ENCODE data around the gene NTN3. TPM values are rescaled to one million over a fixed set of nuclear protein-coding genes. Genes with fewer than 3 reads are reported as not detected.

Gene NTN3
- total RNA-seq, 2 donors from 2014 or later = 1.4 TPM; not detected in 1

GRCh38 chr16:2511128-2511800, 40.2 kb downstream of the NTN3 start:
- Histone ChIP-seq H3K9me3 (no peaks in the 10 kb centered on the region), H3K36me3 (no peaks in the 10 kb centered on the region), H3K4me1 (replicated peaks) (peaks cover 9% of the 10 kb centered on the region), H3K4me3 (no peak overlapping the region), H3K27me3 (replicated peaks; ENCODE audit: insufficient read depth) (no peaks in the 10 kb centered on the region), H3K27ac (no peak overlapping the region)
- intact Hi-C loops (cut with DNase I) = no loop called here
- WGBS = 38% methylated on average over 23 of the region's 24 CpGs
- DNase-seq (ENCODE audit: low spot score) = no peak
- no peak for TF ChIP-seq POLR2A (IDR thresholded peaks at IDR 0.05)
- no peak for TF ChIP-seq POLR2AphosphoS5 (IDR thresholded peaks at IDR 0.05)
- TF ChIP-seq, protein P1, sequence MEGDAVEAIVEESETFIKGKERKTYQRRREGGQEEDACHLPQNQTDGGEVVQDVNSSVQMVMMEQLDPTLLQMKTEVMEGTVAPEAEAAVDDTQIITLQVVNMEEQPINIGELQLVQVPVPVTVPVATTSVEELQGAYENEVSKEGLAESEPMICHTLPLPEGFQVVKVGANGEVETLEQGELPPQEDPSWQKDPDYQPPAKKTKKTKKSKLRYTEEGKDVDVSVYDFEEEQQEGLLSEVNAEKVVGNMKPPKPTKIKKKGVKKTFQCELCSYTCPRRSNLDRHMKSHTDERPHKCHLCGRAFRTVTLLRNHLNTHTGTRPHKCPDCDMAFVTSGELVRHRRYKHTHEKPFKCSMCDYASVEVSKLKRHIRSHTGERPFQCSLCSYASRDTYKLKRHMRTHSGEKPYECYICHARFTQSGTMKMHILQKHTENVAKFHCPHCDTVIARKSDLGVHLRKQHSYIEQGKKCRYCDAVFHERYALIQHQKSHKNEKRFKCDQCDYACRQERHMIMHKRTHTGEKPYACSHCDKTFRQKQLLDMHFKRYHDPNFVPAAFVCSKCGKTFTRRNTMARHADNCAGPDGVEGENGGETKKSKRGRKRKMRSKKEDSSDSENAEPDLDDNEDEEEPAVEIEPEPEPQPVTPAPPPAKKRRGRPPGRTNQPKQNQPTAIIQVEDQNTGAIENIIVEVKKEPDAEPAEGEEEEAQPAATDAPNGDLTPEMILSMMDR (IDR thresholded peaks at IDR 0.05) = no peak

GRCh38 chr16:2511996-2512734, 41.1 kb downstream of the NTN3 start:
- Histone ChIP-seq H3K27me3 (replicated peaks; ENCODE audit: insufficient read depth) (no peaks in the 10 kb centered on the region), H3K9me3 (no peaks in the 10 kb centered on the region), H3K4me3 (no peak overlapping the region), H3K27ac (peak overlapping the region in 1 of 2 donors; percentile 98), H3K36me3 (no peaks in the 10 kb centered on the region), H3K4me1 (replicated peaks) (peaks cover 18% of the 10 kb centered on the region)
- TF ChIP-seq, protein P1 (IDR thresholded peaks at IDR 0.05) = no peak
- no peak for DNase-seq (ENCODE audit: low spot score)
- 88% methylated on average over 17 of the region's 17 CpGs for WGBS
- intact Hi-C loops (cut with DNase I) = no loop called here

GRCh38 chr16:2512735-2513404, 41.8 kb downstream of the NTN3 start:
- WGBS = 40% methylated on average over 15 of the region's 15 CpGs
- Histone ChIP-seq H3K27ac (peak overlapping the region; percentile 98), H3K36me3 (no peaks in the 10 kb centered on the region), H3K27me3 (replicated peaks; ENCODE audit: insufficient read depth) (no peaks in the 10 kb centered on the region), H3K9me3 (no peaks in the 10 kb centered on the region), H3K4me3 (peak overlapping the region; percentile 100), H3K4me1 (replicated peaks) (peaks cover 20% of the 10 kb centered on the region)
- TF ChIP-seq POLR2AphosphoS5 (IDR thresholded peaks at IDR 0.05) = no peak
- TF ChIP-seq, protein P1 (IDR thresholded peaks at IDR 0.05) = no peak
- TF ChIP-seq POLR2A (IDR thresholded peaks at IDR 0.05) = no peak
- intact Hi-C loops (cut with DNase I) = no loop called here
- DNase-seq (ENCODE audit: low spot score) = no peak

- H3K9me3 ChIP-seq = no peaks in the 10 kb centered on the region
- TF ChIP-seq, protein P1 (IDR thresholded peaks at IDR 0.05) = no peak
- peak; percentile 70 for TF ChIP-seq POLR2AphosphoS5 (IDR thresholded peaks at IDR 0.05)
- TF ChIP-seq POLR2A (IDR thresholded peaks at IDR 0.05) = peak; percentile 88
- 2% methylated on average over 76 of the region's 122 CpGs for WGBS
- peak; percentile 92 for DNase-seq (ENCODE audit: low spot score)
- H3K27ac ChIP-seq = peak within 1 kb of the TSS; percentile 98
- intact Hi-C loops (cut with DNase I) = loop anchor here (2.0 kb wide), 1 partner anchor 21 kb away; no protein-coding TSS in a partner anchor
- peak within 1 kb of the TSS; percentile 100 for H3K4me3 ChIP-seq
- H3K4me1 ChIP-seq (replicated peaks) = peaks cover 22% of the 10 kb centered on the region
- no peaks in the 10 kb centered on the region for H3K36me3 ChIP-seq
- no peaks in the 10 kb centered on the region for H3K27me3 ChIP-seq (replicated peaks; ENCODE audit: insufficient read depth)
Observed at GRCh38 chr16:2513405-2514332, 42.6 kb downstream of the NTN3 start, which contains the start of gene ATP6V0C. Gene ATP6V0C (plus strand): TSS chr16:2513952. CDS start chr16:2514104, 152 bp downstream.
